ENCODE measurements around the gene ZIC5.

ZIC5 gene

GRCh38 chr13:99960663-99961311, 10.8 kb downstream of the ZIC5 start:
- Histone ChIP-seq H3K4me3 (ENCODE audit: low read depth, low read length) (no peak overlapping the region), H3K9me3 (ENCODE audit: severe bottlenecking) (no peaks in the 10 kb centered on the region), H3K36me3 (peaks cover 6% of the 10 kb centered on the region), H3K27me3 (ENCODE audit: insufficient read depth, low read depth, severe bottlenecking) (peaks cover 19% of the 10 kb centered on the region), H3K27ac (peak overlapping the region; percentile 18; the same call in 1 of the 2 replicates)
- peak; percentile 68 for DNase-seq
- TF ChIP-seq CTCF (IDR thresholded peaks at IDR 0.05; ENCODE audit: low read depth, low read length): no peak

GRCh38 chr13:99959540-99960230, 11.9 kb downstream of the ZIC5 start:
- TF ChIP-seq CTCF (IDR thresholded peaks at IDR 0.05; ENCODE audit: low read depth, low read length): no peak
- Histone ChIP-seq H3K27ac (no peak overlapping the region), H3K36me3 (no peaks in the 10 kb centered on the region; the same call in 1 of the 2 replicates), H3K4me3 (ENCODE audit: low read depth, low read length) (no peak overlapping the region), H3K9me3 (ENCODE audit: severe bottlenecking) (no peaks in the 10 kb centered on the region), H3K27me3 (ENCODE audit: insufficient read depth, low read depth, severe bottlenecking) (peaks cover 30% of the 10 kb centered on the region)
- DNase-seq: no peak

- no peak overlapping the region for H3K27ac ChIP-seq
- TF ChIP-seq CTCF (IDR thresholded peaks at IDR 0.05; ENCODE audit: low read depth, low read length): no peak
- H3K36me3 ChIP-seq: no peaks in the 10 kb centered on the region
- no peak overlapping the region for H3K4me3 ChIP-seq (ENCODE audit: low read depth, low read length)
- H3K27me3 ChIP-seq (ENCODE audit: insufficient read depth, low read depth, severe bottlenecking): peaks cover 30% of the 10 kb centered on the region
- H3K9me3 ChIP-seq (ENCODE audit: severe bottlenecking): no peaks in the 10 kb centered on the region
- no peak for DNase-seq
These were observed 12.4 kb downstream of the ZIC5 start for GRCh38 chr13:99959127-99959539.

GRCh38 chr13:99958406-99959126, 13.0 kb downstream of the ZIC5 start:
- Histone ChIP-seq H3K4me3 (ENCODE audit: low read depth, low read length) (no peak overlapping the region), H3K9me3 (ENCODE audit: severe bottlenecking) (no peaks in the 10 kb centered on the region), H3K27me3 (ENCODE audit: insufficient read depth, low read depth, severe bottlenecking) (peaks cover 30% of the 10 kb centered on the region), H3K27ac (no peak overlapping the region), H3K36me3 (no peaks in the 10 kb centered on the region)
- DNase-seq: no peak
- no peak for TF ChIP-seq CTCF (IDR thresholded peaks at IDR 0.05; ENCODE audit: low read depth, low read length)

GRCh38 chr13:99956473-99957349, 14.9 kb downstream of the ZIC5 start:
- Histone ChIP-seq H3K27me3 (ENCODE audit: insufficient read depth, low read depth, severe bottlenecking) (peaks cover 30% of the 10 kb centered on the region), H3K9me3 (ENCODE audit: severe bottlenecking) (no peaks in the 10 kb centered on the region), H3K27ac (no peak overlapping the region), H3K36me3 (no peaks in the 10 kb centered on the region), H3K4me3 (ENCODE audit: low read depth, low read length) (peak overlapping the region; percentile 70)
- TF ChIP-seq CTCF (IDR thresholded peaks at IDR 0.05; ENCODE audit: low read depth, low read length): peak; percentile 40
- DNase-seq: peak; percentile 62
